HCT116 (cell line): Measurements from ENCODE around the gene XRN2. TPM values are rescaled to one million over a fixed set of nuclear protein-coding genes. Genes with fewer than 3 reads are reported as not detected.

Experiments used
- ATAC-seq: fragments of 200-7000 bp; cut with Tn5 transposase; 2 replicates; pipeline ENCODE4 v1.9.1; 2020; ENCODE audit warnings: mild to moderate bottlenecking, moderate library complexity
- BruUV-seq: library from RNA; stranded (reverse); fragments of 400-500 nt; replicated peaks from 2 replicates; lab custom pipeline; 2021; lab: Mats Ljungman, UMichigan
- CTCF ChIA-PET: fragments of 300-600 bp; sonication (Branson Sonifier 250); formaldehyde crosslinking; loops from one replicate; lab custom pipeline; 2021; ENCODE audit warnings: antibody characterized with exemption; lab: Charles Lee
- POLR2A ChIA-PET: fragments of 300-600, 350-600 bp; sonication (Branson Sonifier 250); formaldehyde crosslinking; loops from one replicate; lab custom pipeline; 2021; ENCODE audit warnings: antibody characterized with exemption; lab: Charles Lee
- RAD21 ChIA-PET, 2 experiments: fragments of 300-600 bp; sonication (Branson Sonifier 250); formaldehyde crosslinking; loops; one replicate each; lab custom pipeline; 2023; ENCODE audit warnings: low total read pairs in 2 of 2; ENCODE audit not compliant: uncharacterized antibody in 2 of 2, unreplicated experiment in 2 of 2, low non-redundant PET in 1 of 2; lab: Charles Lee
- DNase-seq: peaks from one replicate; pipeline ENCODE4 v3.0.0-alpha.2; 2010; ENCODE audit warnings: low read depth, low spot score
- H2AFZ ChIP-seq: fragments of 200-600 bp; shearing (Covaris generic), sonication (generic); 2 replicates; pipeline ENCODE4 v1.6.1; 2017; ENCODE audit warnings: low read depth, mixed run types, mixed read lengths, antibody characterized with exemption, low read length; ENCODE audit not compliant: poor library complexity, severe bottlenecking
- H3K27ac ChIP-seq: 2 replicates; pipeline ENCODE4 v1.5.1; 2012; ENCODE audit warnings: low read depth, low read length
- H3K27me3 ChIP-seq: fragments of 200-600 bp; sonication (generic); 2 replicates; pipeline ENCODE4 v1.6.1; 2016; ENCODE audit warnings: mixed run types, low read length, mixed read lengths; ENCODE audit not compliant: insufficient read depth
- H3K36me3 ChIP-seq, 2 experiments: fragments of 200-500 bp in 1 of 2; fragments of 200-600 bp in 1 of 2; sonication (Bioruptor generic) in 1 of 2; sonication (generic) in 1 of 2; 2 replicates each; pipeline versions ENCODE4 v1.5.1 to v1.6.1; 2014 to 2016; ENCODE audit warnings: low read length in 2 of 2, inconsistent platforms in 1 of 2, mixed read lengths in 1 of 2, mixed run types in 1 of 2; ENCODE audit not compliant: insufficient read depth in 2 of 2, control insufficient read depth in 1 of 2
- H3K4me1 ChIP-seq, 2 experiments: fragments of 200-600 bp in 1 of 2; sonication (generic) in 1 of 2; 2 replicates each; pipeline versions ENCODE4 v1.5.1 to v1.6.1; 2012 to 2017; ENCODE audit warnings: low read length in 2 of 2, inconsistent platforms in 1 of 2, mild to moderate bottlenecking in 1 of 2, mixed read lengths in 1 of 2, mixed run types in 1 of 2, moderate library complexity in 1 of 2; ENCODE audit not compliant: insufficient read depth in 2 of 2, control insufficient read depth in 1 of 2
- H3K4me2 ChIP-seq: fragments of 200-600 bp; sonication (generic); 2 replicates; pipeline ENCODE4 v1.6.1; 2017; ENCODE audit warnings: mixed run types, low read length, mixed read lengths
- H3K4me3 ChIP-seq, 2 experiments: fragments of 200-600 bp in 1 of 2; sonication (generic) in 1 of 2; replicated peaks in 1 of 2; 2 replicates each; pipeline ENCODE4 v1.5.1; 2011 to 2016; ENCODE audit warnings: low read length in 2 of 2, control low read depth in 1 of 2, low read depth in 1 of 2, mild to moderate bottlenecking in 1 of 2, mixed read lengths in 1 of 2, mixed run types in 1 of 2
- H3K79me2 ChIP-seq: fragments of 200-600 bp; sonication (generic); 2 replicates; pipeline ENCODE4 v1.6.1; 2017; ENCODE audit warnings: mild to moderate bottlenecking, mixed run types, low read length, moderate library complexity, mixed read lengths; ENCODE audit not compliant: insufficient read depth
- H3K9ac ChIP-seq: fragments of 200-600 bp; sonication (generic); 2 replicates; pipeline ENCODE4 v1.6.1; 2016; ENCODE audit warnings: low read length, mixed read lengths
- H3K9me2 ChIP-seq: fragments of 200-600 bp; sonication (generic), shearing (Covaris generic); 2 replicates; pipeline ENCODE4 v1.6.1; 2017; ENCODE audit warnings: mixed run types, mild to moderate bottlenecking, moderate library complexity; ENCODE audit not compliant: insufficient read depth
- H3K9me3 ChIP-seq, 2 experiments: fragments of 200-500 bp in 1 of 2; fragments of 200-600 bp in 1 of 2; sonication (Bioruptor generic) in 1 of 2; sonication (generic) in 1 of 2; 2 replicates each; pipeline ENCODE4 v1.6.1; 2014 to 2017; ENCODE audit warnings: low read length in 2 of 2, mixed read lengths in 2 of 2, inconsistent platforms in 1 of 2, low read depth in 1 of 2, mild to moderate bottlenecking in 1 of 2, mixed run types in 1 of 2, moderate library complexity in 1 of 2; ENCODE audit not compliant: control insufficient read depth in 1 of 2, insufficient read depth in 1 of 2
- H4K20me1 ChIP-seq: fragments of 200-600 bp; sonication (generic), shearing (Covaris generic); 2 replicates; pipeline ENCODE4 v1.6.1; 2017; ENCODE audit warnings: mixed run types, mild to moderate bottlenecking, moderate library complexity; ENCODE audit not compliant: insufficient read depth
- ATF3 ChIP-seq: IDR thresholded peaks from 2 replicates; pipeline ENCODE4 v1.6.1; 2012
- CBX3 ChIP-seq: IDR thresholded peaks from 2 replicates; pipeline ENCODE4 v1.6.1; 2012; ENCODE audit warnings: low read depth
- CEBPB ChIP-seq: IDR thresholded peaks from 2 replicates; pipeline ENCODE4 v1.6.1; 2012; ENCODE audit warnings: low read depth
- CTCF ChIP-seq, 3 experiments: fragments of 200-600 bp in 1 of 3; sonication (generic) in 1 of 3; IDR thresholded peaks in 2 of 3; conservative IDR thresholded peaks in 1 of 3; 2 replicates each; pipeline ENCODE4 v1.5.1; 2012 to 2017; ENCODE audit warnings: low read depth in 2 of 3, low read length in 2 of 3, antibody characterized with exemption in 1 of 3, borderline replicate concordance in 1 of 3, control low read depth in 1 of 3, mild to moderate bottlenecking in 1 of 3, mixed read lengths in 1 of 3, mixed run types in 1 of 3, moderate library complexity in 1 of 3; ENCODE audit not compliant: insufficient read depth in 1 of 3
- EZH2 ChIP-seq: fragments of 200-600 bp; sonication (generic); IDR thresholded peaks from 2 replicates; pipeline ENCODE4 v1.6.1; 2017; ENCODE audit warnings: antibody characterized with exemption, mixed run types
- FOSL1 ChIP-seq: IDR thresholded peaks from 2 replicates; pipeline ENCODE4 v1.6.1; 2012; ENCODE audit warnings: low read depth
- JUND ChIP-seq: IDR thresholded peaks from 2 replicates; pipeline ENCODE4 v1.6.1; 2012
- POLR2A ChIP-seq: IDR thresholded peaks from 2 replicates; pipeline ENCODE4 v1.7.0; 2011; ENCODE audit warnings: borderline replicate concordance; ENCODE audit not compliant: insufficient read depth, insufficient read length; ENCODE audit errors: extremely low read depth
- REST ChIP-seq: IDR thresholded peaks from 2 replicates; pipeline ENCODE4 v1.6.1; 2012; ENCODE audit warnings: low read depth
- SP1 ChIP-seq: IDR thresholded peaks from 2 replicates; pipeline ENCODE4 v1.6.1; 2012; ENCODE audit warnings: low read depth
- TCF7L2 ChIP-seq: IDR thresholded peaks from 2 replicates; pipeline ENCODE4 v1.7.0; 2011; ENCODE audit warnings: borderline replicate concordance, inconsistent platforms; ENCODE audit not compliant: insufficient read depth, insufficient read length; ENCODE audit errors: extremely low read depth
- ZBTB33 ChIP-seq: IDR thresholded peaks from 2 replicates; pipeline ENCODE4 v1.6.1; 2011; ENCODE audit warnings: mild to moderate bottlenecking, low read length, moderate library complexity; ENCODE audit not compliant: insufficient replicate concordance; ENCODE audit errors: extremely low read depth
- ZFX ChIP-seq: fragments of 450-650 bp; IDR thresholded peaks from 2 replicates; pipeline ENCODE4 v1.6.1; 2017
- ZNF274 ChIP-seq: fragments of 200-500 bp; sonication (Bioruptor generic); IDR thresholded peaks from 2 replicates; pipeline ENCODE4 v1.6.1; 2014; ENCODE audit warnings: mild to moderate bottlenecking, low read depth, low read length, inconsistent platforms
- intact Hi-C: fragments of 100-400 bp; cut with micrococcal nuclease; formaldehyde crosslinking; loops from 2 replicates; pipeline ENCODE4 v1.10.0; 2022
- total RNA-seq: library from RNA; stranded (reverse); gene quantifications from one replicate; pipeline ENCODE4 v1.2.1, GENCODE V29; 2021; ENCODE audit not compliant: unreplicated experiment

Gene XRN2
- total RNA-seq, 1 experiment from 2014 or later: 101 TPM

- no TSS peak for BruUV-seq
- Histone ChIP-seq H3K27ac (no peak overlapping the region), H3K9ac (no peak overlapping the region), H3K4me3 (no peak overlapping the region), H4K20me1 (no peaks in the 10 kb centered on the region), H3K4me1 (no peaks in the 10 kb centered on the region), H3K36me3 (no peaks in the 10 kb centered on the region), H3K79me2 (no peaks in the 10 kb centered on the region), H2AFZ (no peak overlapping the region), H3K4me2 (no peak overlapping the region), H3K9me3 (no peaks in the 10 kb centered on the region; a peak in 1 of 4 replicates), H3K27me3 (no peaks in the 10 kb centered on the region), H3K9me2 (no peaks in the 10 kb centered on the region)
- intact Hi-C loops: no loop called here
- POLR2A ChIA-PET: no interaction called here
- ATAC-seq (no peak), DNase-seq (no peak)
- TF ChIP-seq TCF7L2: no peak
- TF ChIP-seq REST: no peak
- no peak for TF ChIP-seq EZH2
- no peak for TF ChIP-seq ZFX
- no peak for TF ChIP-seq CTCF (IDR thresholded peaks at IDR 0.05 in 2 of 3, conservative IDR thresholded peaks at IDR 0.05 in 1 of 3; ENCODE audit: borderline replicate concordance in 1 of 3, insufficient read depth in 1 of 3, low read depth in 2 of 3, low read length in 2 of 3)
- no peak for TF ChIP-seq POLR2A
- no peak for TF ChIP-seq ZNF274
- TF ChIP-seq SP1: no peak
- no peak for TF ChIP-seq CBX3
- no peak for TF ChIP-seq FOSL1
- TF ChIP-seq ZBTB33: no peak
- no peak for TF ChIP-seq CEBPB
- no peak for TF ChIP-seq ATF3
- TF ChIP-seq JUND: no peak
- CTCF ChIA-PET: no interaction called here
- RAD21 ChIA-PET: no interaction called here
Measured at GRCh38 chr20:21269772-21270171, 33.4 kb upstream of the XRN2 start.
